ENCODE data around the gene NUP210L.
"Not testable (repeated sequence)": the region's sequence is repeated elsewhere in the genome, so short reads cannot be mapped to it uniquely, and the experiment has no call there.

Gene NUP210L

GRCh38 chr1:153987621-153988020 lies 167.3 kb downstream of the NUP210L start:
- no peak for DNase-seq

GRCh38 chr1:153985941-153986761 lies 168.7 kb downstream of the NUP210L start, which contains the start of gene RAB13:
Gene RAB13, minus strand, starts transcription at chr1:153986339. Its CDS starts 103 bp downstream, at chr1:153986236.
- peak; percentile 80 for DNase-seq

- no peak for DNase-seq
Measured at GRCh38 chr1:153985341-153985912, 169.4 kb downstream of the NUP210L start.

- DNase-seq: no peak
Measured at GRCh38 chr1:153984123-153984894, 170.6 kb downstream of the NUP210L start.

- not testable (repeated sequence) for DNase-seq
Measured at GRCh38 chr1:153981735-153982134, 173.1 kb downstream of the NUP210L start.

- DNase-seq: not testable (repeated sequence)
Measured at GRCh38 chr1:153979091-153979490, 175.8 kb downstream of the NUP210L start.

GRCh38 chr1:153978274-153978909 lies 176.5 kb downstream of the NUP210L start:
- no peak for DNase-seq

GRCh38 chr1:153977250-153978240 lies 177.3 kb downstream of the NUP210L start, which contains the start of gene JTB:
Gene JTB, minus strand, starts transcription at chr1:153977674. Its CDS starts 422 bp downstream, at chr1:153977252.
- DNase-seq: peak; percentile 88

GRCh38 chr1:153976819-153977249 lies 178.0 kb downstream of the NUP210L start:
- no peak for DNase-seq

GRCh38 chr1:153973525-153973924 lies 181.3 kb downstream of the NUP210L start:
- DNase-seq: no peak

GRCh38 chr1:153973071-153973470 lies 181.8 kb downstream of the NUP210L start:
- no peak for DNase-seq

GRCh38 chr1:153970346-153970745 lies 184.5 kb downstream of the NUP210L start:
- no peak for DNase-seq

GRCh38 chr1:153968972-153969371 lies 185.9 kb downstream of the NUP210L start:
- no peak for DNase-seq

- DNase-seq: no peak
Measured at GRCh38 chr1:153968408-153968807, 186.5 kb downstream of the NUP210L start.

- peak; percentile 38 for DNase-seq
Measured at GRCh38 chr1:153968000-153968363, 186.9 kb downstream of the NUP210L start.

- peak; percentile 97 for DNase-seq
Measured at GRCh38 chr1:153967107-153967999, 187.5 kb downstream of the NUP210L start, which contains the start of gene CREB3L4. Gene CREB3L4, plus strand, starts transcription at chr1:153967902. Its CDS starts 624 bp downstream, at chr1:153968526.

GRCh38 chr1:153963850-153964331 lies 191.0 kb downstream of the NUP210L start:
- DNase-seq: peak; percentile 40

GRCh38 chr1:153963030-153963849 lies 191.6 kb downstream of the NUP210L start, which contains the start of gene SLC39A1:
Gene SLC39A1, minus strand, starts transcription at chr1:153963537. Its CDS starts 822 bp downstream, at chr1:153962715.
- DNase-seq: peak; percentile 97

Measured in NCI-H774 (cell line).